IPS DF 4.7 (cell line): ENCODE data around the gene AMOTL2.

Experiments used
- DNase-seq: peaks from one replicate; pipeline ENCODE4 v3.0.0-alpha.2; 2013; ENCODE audit warnings: low spot score; ENCODE audit errors: extremely low read depth

The AMOTL2 gene

DNA sequence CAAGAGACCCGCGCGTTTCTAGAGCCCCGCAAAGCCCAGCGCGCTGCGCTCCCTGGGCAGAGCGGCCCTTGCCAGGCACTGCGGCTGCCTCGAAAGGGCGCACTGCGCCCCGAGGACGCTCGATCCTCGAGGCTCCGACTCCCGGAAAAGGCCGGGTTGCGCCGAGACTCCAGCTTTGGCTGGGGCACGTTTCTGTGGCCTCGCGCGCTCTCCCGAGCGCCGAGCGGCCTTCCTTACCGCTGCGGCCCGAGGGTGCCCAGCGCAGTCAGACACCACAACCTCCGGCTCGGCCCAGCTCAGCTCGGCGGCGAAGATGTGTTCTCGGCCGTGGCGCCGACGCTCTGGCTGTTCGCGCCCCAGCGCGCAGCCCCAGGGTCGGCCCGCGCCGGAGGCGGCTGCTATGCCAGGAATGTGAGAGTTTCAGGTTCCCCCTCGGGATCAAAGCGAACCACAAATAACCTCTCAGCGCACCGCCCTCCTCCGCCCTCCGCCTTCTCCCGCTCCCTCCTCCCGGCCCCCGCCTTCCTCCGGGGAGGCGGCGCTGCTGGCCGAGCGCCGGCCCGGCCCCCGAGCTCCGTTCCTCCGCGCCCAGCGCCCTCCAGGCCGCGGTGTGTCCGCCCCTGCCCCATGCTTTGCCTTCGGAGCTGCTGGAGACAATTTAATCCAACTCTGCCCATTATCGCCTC is at the start of gene AMOTL2:
Gene AMOTL2 (minus strand): TSS at position 343 of the 686 bp plus-strand sequence. CDS start 3,014 bp downstream, outside the sequence.
- DNase-seq = no peak

DNA sequence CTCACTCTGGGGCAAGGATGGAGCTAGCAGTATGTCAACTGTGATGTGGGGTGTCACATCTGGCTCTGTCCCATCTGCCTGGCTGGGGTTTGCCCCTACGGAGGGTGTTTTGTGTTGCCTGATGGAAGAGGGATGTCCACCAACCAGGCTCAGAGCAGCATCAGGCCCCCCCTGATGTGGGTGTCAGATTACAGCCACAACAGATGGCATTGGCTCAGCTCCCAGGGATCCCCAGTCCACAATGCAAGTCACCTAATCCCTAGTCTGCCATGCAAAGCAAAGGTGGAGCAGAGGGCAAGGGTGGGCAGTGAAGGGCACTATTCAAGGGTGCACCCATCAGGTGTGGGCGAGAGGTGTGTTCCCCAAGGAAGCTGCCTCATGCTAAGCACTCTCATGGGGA is 48.9 kb upstream of the AMOTL2 start:
- DNase-seq = no peak

- DNase-seq = no peak
Measured at GRCh38 chr3:134419960-134420321, 45.7 kb upstream of the AMOTL2 start.

GRCh38 chr3:134419214-134419959 is 45.1 kb upstream of the AMOTL2 start:
- no peak for DNase-seq

DNA sequence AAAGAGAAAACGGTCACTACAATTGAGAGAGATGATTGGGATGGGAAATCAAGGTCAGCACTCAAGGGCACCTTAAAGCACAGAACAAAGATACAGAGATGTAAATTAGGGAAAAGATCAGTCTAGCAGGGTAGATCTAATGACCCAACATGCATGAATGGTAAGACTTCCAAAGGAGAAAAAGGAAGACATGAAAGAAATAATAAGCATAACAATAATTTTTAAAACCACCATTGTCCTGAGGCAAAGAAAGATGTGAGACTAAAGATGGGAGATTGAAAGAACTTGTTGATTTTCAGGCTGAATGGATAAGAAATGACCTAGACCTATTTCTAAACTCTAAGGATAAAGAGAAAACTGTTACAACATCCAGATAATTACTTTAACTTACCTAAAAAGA is 34.8 kb upstream of the AMOTL2 start:
- no peak for DNase-seq

DNA sequence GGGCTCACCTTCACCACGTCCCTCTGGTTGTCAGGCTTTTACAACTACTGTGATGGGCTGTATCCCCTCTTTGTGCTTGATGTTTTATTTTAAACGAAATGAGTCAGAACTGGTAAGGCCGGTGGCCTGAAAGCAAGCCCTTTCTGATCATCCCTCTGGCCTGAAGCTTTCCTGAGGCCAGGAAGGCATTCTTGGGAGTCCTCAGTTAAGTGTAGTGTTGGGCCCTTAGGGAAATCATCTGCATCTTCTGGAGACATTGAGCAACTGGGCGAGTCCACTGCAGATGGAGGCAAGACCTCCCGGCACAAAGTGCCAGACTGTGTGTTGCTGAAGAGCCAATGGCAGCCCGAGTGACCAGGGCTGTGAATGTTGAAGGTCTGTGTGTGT is 33.0 kb upstream of the AMOTL2 start:
- no peak for DNase-seq

DNA sequence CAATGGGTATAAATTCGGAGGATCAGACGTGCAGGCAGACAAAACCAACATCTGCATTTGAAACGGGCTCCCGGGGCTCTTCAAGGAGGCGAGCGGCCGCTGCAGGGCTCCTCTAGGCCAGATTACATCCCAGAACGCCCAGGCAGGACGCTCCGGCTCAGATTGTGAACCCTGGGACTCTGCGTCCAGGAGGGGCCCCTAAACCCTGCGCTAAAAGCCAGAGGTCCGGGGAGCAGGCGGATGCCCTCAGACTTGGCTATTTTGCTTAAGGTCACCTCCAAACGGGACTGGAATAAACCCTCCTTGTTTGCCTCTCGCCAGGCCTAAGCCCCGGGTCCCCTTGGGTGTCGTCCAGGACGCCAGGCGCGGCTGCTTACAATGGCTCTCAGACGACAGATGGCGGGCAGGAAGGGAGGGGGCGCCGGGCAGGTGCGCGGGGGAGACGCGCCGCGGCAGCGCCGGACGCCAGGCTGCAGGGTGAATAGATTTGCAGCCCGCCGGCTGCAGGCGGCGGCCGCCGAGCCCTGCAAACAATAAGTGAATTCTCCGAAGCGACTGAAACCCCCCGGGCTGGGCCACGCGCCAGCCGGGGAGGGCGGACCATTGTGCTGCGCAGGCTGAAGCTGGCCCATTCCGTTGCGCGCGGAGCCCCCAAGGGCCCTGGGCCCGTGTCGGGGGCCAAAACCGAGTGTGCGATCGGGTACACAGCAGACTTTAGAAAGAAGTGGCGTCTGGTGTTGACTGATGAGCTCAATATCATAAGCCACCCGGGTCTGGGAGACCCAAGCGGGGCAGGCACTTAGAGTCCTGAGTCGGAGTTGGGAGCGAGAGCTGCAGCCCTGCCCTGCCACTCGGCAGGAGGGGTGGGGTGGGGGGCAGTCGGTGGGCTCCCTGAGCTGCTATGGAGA is 32.3 kb upstream of the AMOTL2 start:
- no peak for DNase-seq

- no peak for DNase-seq
Measured at GRCh38 chr3:134404366-134404885, 30.2 kb upstream of the AMOTL2 start.

DNA sequence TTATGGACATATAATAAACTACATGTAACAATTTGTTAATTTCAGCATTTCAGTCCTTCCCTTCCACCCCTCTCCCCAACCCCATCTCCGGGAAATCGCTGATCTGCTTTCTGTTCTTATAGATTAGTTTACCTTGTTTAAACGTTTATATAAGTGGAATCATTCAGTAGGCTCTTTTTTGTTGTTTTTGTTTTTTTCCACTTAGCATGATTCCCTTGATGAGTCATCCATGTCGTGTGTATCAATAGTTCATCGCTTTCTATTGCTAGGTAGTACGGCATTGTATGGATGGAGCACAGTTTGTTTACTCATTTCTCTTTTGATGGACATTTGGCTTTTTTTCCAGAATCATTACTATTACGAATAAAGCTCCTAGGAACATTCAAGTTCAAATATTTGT is 23.5 kb upstream of the AMOTL2 start:
- DNase-seq = no peak

DNA sequence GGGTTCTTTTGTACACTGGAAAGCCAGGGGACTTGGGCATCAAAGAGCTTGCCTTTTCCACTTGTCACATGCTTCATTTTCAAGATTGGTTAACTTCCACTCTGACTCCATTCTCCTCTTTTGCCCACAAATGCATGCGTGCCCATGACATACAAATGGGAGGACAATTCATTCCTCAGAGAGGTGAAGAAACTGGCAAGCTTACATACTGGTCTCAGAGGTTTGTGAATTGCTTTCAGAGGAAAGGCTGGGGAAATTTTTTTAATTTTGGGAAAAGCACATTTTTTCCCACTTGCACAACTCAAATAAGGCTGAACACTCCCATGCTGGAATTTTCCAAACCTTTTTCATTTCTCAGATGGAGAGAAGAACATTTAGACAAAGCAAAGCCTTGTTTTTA is 20.9 kb upstream of the AMOTL2 start:
- no peak for DNase-seq

DNA sequence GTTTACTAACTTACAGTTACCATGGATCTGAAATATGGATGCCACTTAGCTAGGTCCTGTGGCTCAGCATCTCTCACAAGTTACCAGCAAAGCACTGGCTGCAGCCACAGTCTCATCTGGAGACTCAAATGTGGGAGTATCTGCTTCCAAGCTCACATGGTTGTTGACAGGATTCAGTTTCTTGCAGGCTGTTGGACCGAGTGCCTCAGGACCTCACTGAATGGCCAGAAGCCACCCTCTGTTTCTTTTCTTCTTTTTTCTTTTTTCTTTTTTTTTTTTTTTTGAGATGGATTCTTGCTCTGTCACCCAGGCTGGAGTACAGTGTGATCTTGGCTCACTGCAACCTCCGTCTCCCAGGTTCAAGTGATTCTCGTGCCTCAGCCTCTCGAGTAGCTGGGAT is 20.1 kb upstream of the AMOTL2 start:
- no peak for DNase-seq

DNA sequence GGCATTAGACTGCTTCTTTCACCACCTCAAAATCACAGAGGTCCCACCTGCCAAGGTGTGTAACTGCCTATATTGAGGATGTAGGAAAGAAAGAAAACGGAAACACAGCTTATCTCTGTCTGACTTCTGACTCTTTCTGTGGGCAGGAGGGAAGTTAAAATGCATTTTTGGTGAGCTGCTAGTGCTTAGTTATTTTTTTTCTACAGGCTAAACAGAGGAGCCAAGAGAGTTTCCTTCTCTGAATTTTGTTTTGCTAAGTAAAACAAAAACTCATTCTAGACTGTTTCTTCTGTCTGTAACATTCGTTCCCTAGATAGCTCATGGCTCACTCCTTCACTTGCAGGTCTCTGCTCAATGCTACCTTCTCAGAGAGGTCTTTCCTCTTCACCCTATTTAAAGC is 18.8 kb upstream of the AMOTL2 start:
- no peak for DNase-seq

- DNase-seq = no peak
Measured at GRCh38 chr3:134392336-134392983, 18.2 kb upstream of the AMOTL2 start.

GRCh38 chr3:134389865-134390264 is 15.6 kb upstream of the AMOTL2 start:
- no peak for DNase-seq

DNA sequence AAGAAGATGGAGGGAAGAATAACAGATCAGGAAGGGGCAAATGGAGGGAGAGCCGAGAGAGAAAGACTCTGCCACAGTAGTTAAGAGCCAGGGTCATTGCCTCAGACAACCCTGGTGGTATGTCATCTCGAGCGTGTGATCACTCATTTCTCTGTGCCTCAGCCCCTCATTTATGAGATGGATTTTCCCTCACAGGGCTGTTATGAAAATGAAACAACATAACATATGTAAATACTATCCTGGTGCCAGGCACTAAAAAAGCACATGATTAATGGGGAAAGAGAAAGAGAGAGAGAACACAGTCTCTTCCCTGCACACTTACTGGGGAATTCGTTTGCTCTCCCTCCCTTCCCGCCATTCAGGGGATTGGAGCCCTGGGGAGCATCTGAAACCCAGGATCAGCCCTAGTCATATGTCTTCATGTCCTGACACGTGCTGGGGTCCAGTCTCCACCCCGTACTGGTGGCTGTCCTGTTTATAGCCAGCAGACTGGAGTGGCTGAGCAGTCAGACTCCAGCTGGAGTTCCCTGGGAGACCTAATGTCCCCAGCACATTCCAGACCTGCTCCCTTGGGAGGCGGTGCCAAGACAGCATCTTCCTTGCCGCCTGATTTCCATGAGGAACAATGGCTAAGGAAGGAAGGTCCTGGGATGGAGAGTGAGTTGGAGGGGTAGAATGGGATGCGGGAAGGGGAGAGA is 14.7 kb upstream of the AMOTL2 start:
- DNase-seq = no peak

DNA sequence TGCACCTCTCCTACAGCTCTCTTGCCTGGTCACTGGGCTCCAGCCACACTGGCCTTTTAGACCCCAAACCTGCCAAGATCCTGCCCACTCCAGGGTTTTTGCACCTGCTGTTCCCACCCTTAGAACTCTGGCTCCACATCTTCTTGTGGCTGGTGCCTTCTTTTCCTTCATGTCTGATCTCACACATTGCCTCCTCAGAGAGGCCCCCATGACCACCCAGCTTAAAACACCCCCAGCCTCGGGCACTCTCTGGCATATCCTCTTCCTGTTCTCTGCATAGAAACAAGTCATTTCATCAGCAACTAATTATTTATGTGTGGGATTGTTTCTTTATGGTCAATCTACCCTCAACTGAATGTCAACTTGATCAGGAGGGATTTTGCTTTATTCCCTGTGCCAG is 14.0 kb upstream of the AMOTL2 start:
- no peak for DNase-seq

DNA sequence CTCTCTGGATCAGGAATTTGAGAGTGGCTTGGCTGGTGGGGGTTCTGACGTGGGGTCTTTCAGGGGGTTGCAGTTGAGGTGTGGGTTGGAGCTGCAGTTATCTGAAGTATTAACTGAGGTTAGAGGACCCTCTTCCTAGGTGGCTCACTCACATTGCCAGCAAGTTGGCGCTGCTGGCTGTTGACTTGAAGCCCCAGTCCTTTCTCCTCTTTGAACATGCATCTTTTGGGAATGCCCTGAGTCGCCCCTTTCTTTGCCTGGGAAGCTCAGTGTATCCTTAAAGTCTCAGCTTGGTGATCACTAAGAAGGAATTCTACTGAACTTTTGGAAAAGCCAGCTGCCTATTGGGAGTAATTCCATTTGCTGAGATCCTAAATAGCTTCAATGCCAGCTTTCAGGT is 13.0 kb upstream of the AMOTL2 start:
- DNase-seq = no peak

GRCh38 chr3:134384963-134385362 is 10.7 kb upstream of the AMOTL2 start:
- DNase-seq = no peak

DNA sequence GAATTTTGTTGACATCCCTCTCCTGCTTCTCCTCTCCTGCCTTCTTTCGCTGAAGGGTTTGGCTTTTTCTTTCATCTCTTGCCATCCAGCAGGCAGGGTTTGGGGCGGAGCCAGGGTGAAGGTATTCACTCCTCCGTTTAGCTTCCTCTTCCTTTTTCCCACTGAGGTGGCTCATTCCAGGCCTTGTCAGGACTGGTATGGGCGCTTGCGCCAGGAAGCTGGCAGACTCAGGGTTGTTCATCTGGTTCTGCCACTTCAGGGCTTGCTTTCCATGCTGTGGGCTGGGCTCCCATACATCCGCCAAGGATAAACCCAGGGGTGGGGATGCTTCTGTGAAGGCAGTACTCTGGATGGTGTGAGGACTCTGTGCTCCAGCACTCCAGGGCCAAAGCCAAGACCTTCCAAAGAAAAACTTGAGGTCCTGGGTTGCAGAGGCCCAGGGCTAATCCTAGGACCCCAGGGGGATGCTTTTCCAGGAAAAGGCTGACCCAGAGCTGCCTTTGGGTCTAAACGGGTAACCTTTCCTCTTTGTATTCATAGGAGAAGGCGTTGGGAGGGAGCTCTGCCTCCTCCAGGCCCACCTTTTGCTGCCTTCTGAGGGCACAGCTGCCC is 7.7 kb upstream of the AMOTL2 start:
- no peak for DNase-seq

DNA sequence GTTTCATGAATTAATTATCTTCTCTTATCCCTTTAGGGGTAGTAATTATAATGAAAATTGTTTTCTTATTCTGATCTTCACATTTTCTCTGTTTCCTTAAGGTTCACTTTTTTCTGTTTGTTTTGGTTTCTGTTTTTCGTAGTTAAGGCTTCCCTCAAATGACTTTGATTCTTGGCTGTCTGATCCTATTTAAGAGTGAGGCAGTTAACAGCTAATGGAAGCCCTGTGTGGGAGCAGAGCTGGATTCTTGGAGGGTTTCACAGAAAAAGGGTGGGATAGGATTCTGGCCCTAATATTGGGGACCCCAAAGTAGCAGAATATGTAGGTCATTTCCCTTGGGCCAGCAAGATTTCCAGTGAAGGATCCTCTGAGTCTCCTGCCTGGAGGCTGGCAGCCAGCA is 6.8 kb upstream of the AMOTL2 start:
- no peak for DNase-seq
